ENCODE results near the gene EGF.

- TF ChIP-seq CTCF (IDR thresholded peaks at IDR 0.05): no peak
- no peak for TF ChIP-seq POLR2A (IDR thresholded peaks at IDR 0.05)
These were observed 100.2 kb downstream of the EGF start for GRCh38 chr4:110012917-110013316.
